LHCN-M2 (cell line): ENCODE measurements around the gene ZC3H4. TPM values are rescaled to one million over a fixed set of nuclear protein-coding genes. Genes with fewer than 3 reads are reported as not detected.
A peak's percentile ranks its signal among the peaks of the same experiment; 100 is the strongest.
"Not testable (repeated sequence)": the region's sequence is repeated elsewhere in the genome, so short reads cannot be mapped to it uniquely, and the experiment has no call there.

Source experiments
- DNase-seq: peaks from one replicate; pipeline ENCODE4 v3.0.0-alpha.2; 2012; ENCODE audit warnings: low read depth
- total RNA-seq: library from RNA; depleted of rRNA; stranded (reverse); fragments of >200 nt; gene quantifications from 2 replicates; pipeline ENCODE4 v1.2.3, GENCODE V29; 2014

Gene ZC3H4
- total RNA-seq, 1 experiment from 2014 or later = 17.3 TPM

- no peak for DNase-seq
These were observed 5.4 kb downstream of the ZC3H4 start for GRCh38 chr19:47107953-47108746.

- DNase-seq = peak; percentile 23
These were observed 6.2 kb downstream of the ZC3H4 start for GRCh38 chr19:47107202-47107952.

GRCh38 chr19:47106821-47107201 lies 6.8 kb downstream of the ZC3H4 start:
- peak; percentile 54 for DNase-seq

GRCh38 chr19:47105874-47106273 lies 7.7 kb downstream of the ZC3H4 start:
- no peak for DNase-seq

GRCh38 chr19:47104680-47105079 lies 8.9 kb downstream of the ZC3H4 start:
- DNase-seq = no peak

- no peak for DNase-seq
These were observed 11.1 kb downstream of the ZC3H4 start for GRCh38 chr19:47102346-47103060.

- DNase-seq = not testable (repeated sequence)
These were observed 12.5 kb downstream of the ZC3H4 start for GRCh38 chr19:47101116-47101515.

GRCh38 chr19:47100290-47100689 lies 13.3 kb downstream of the ZC3H4 start:
- DNase-seq = peak; percentile 34

GRCh38 chr19:47099576-47100050 lies 14.0 kb downstream of the ZC3H4 start:
- no peak for DNase-seq

GRCh38 chr19:47098608-47099007 lies 15.0 kb downstream of the ZC3H4 start:
- DNase-seq = no peak

- DNase-seq = no peak
These were observed 16.0 kb downstream of the ZC3H4 start for GRCh38 chr19:47097396-47098201.

- no peak for DNase-seq
These were observed 16.9 kb downstream of the ZC3H4 start for GRCh38 chr19:47096721-47097120.

- no peak for DNase-seq
These were observed 17.4 kb downstream of the ZC3H4 start for GRCh38 chr19:47096100-47096704.

- no peak for DNase-seq
These were observed 18.0 kb downstream of the ZC3H4 start for GRCh38 chr19:47095476-47096099.

- DNase-seq = no peak
These were observed 18.8 kb downstream of the ZC3H4 start for GRCh38 chr19:47094557-47095475.

- peak; percentile 25 for DNase-seq
These were observed 19.7 kb downstream of the ZC3H4 start for GRCh38 chr19:47093841-47094240.

GRCh38 chr19:47093254-47093653 lies 20.3 kb downstream of the ZC3H4 start:
- DNase-seq = no peak

- DNase-seq = no peak
These were observed 23.7 kb downstream of the ZC3H4 start for GRCh38 chr19:47089767-47090350.

GRCh38 chr19:47086280-47086679 lies 27.3 kb downstream of the ZC3H4 start:
- no peak for DNase-seq
